ENCODE measurements around the gene ZNF599.

DNA sequence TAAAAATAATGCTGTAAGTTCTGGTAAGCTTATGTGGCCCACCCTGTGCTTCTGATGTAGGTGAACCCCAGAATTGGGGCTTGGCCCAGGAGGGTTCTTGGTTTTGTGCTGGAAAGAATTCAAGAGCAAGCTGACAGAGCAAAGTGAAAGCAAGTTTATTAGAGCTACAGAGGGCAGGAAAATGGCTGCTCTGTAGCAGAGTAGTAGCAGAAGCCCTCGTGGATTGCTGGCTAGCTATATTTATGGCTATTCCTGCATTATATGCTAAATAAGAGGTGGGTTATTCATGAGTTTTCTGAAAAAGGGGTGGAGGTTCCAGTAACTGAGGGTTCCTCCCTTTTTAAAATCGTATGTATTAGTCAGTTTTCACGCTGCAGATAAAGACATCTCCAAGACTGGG, 20.6 kb upstream of the ZNF599 start:
- TF ChIP-seq, protein P1, sequence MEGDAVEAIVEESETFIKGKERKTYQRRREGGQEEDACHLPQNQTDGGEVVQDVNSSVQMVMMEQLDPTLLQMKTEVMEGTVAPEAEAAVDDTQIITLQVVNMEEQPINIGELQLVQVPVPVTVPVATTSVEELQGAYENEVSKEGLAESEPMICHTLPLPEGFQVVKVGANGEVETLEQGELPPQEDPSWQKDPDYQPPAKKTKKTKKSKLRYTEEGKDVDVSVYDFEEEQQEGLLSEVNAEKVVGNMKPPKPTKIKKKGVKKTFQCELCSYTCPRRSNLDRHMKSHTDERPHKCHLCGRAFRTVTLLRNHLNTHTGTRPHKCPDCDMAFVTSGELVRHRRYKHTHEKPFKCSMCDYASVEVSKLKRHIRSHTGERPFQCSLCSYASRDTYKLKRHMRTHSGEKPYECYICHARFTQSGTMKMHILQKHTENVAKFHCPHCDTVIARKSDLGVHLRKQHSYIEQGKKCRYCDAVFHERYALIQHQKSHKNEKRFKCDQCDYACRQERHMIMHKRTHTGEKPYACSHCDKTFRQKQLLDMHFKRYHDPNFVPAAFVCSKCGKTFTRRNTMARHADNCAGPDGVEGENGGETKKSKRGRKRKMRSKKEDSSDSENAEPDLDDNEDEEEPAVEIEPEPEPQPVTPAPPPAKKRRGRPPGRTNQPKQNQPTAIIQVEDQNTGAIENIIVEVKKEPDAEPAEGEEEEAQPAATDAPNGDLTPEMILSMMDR (IDR thresholded peaks at IDR 0.05; ENCODE audit: borderline replicate concordance, extremely low read depth, low read length, poor library complexity, severe bottlenecking): no peak
- TF ChIP-seq EZH2 (IDR thresholded peaks at IDR 0.05; ENCODE audit: borderline replicate concordance, low read depth, low read length, severe bottlenecking): no peak

Data from DND-41 (cell line).